GM21619 (cell line): ENCODE data around the gene TBC1D16.
"Not testable (repeated sequence)": the region's sequence is repeated elsewhere in the genome, so short reads cannot be mapped to it uniquely, and the experiment has no call there.

Experiments
- ATAC-seq: cut with Tn5 transposase; IDR thresholded peaks from one replicate; pipeline ENCODE4 v1.9.1; 2021; ENCODE audit not compliant: unreplicated experiment

The TBC1D16 gene

DNA sequence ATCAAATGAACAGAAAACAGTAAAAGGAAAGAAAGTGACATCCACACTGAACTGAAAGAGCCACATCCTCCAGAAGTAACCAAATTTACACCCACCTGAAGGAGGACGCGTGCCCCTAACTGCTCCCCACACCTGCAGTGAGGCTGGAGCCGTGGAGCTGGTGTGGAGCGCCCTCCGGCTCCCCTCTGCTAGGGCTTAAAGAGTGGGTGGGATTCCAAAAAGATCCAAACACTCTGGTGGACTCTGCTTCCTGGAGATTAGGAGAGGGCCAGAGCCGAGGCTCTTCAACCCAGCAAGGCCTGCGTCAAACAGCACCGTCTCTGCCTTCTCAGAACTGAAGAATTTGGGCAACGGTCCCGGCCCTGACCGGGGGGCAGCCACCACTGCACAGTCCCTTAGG lies 16.0 kb upstream of the TBC1D16 start:
- no peak for ATAC-seq

DNA sequence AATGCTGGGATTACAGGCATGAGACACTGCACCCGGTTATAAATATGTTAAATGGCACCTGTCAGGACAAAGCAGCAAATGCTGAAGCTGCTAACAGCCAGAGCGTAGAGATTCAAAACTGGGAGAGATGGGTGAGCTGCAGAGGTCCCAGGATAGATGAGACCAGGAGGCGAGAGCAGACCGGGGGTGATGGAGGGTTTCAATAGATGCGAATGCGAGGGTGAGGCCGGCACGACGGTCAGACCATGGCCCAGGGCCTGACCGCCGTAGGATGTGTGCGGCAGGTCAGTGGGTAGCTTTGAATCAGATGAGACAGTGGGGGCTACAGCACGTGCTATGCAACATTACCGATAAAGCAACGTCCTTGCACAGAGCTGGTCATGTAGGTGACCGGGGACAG lies 15.0 kb upstream of the TBC1D16 start:
- no peak for ATAC-seq

DNA sequence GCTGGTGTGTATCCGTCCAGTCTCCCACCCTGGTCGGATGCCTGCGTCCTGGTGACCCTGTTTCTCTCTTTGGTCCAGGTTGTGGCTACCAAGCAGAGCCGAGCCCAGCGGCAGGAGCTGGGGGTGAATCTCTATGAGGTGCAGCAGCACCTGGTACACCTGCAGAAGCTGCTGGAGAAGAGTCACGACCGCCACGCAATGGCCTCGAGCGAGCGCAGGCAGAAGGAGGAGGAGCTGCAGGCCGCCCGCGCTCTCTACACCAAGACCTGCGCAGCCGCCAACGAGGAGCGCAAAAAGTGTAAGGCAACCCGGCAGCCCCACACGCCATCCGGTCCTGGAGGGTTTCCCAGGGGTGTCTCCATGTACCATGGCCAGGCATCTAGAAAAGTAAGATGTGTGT lies 14.3 kb upstream of the TBC1D16 start:
- ATAC-seq: no peak

DNA sequence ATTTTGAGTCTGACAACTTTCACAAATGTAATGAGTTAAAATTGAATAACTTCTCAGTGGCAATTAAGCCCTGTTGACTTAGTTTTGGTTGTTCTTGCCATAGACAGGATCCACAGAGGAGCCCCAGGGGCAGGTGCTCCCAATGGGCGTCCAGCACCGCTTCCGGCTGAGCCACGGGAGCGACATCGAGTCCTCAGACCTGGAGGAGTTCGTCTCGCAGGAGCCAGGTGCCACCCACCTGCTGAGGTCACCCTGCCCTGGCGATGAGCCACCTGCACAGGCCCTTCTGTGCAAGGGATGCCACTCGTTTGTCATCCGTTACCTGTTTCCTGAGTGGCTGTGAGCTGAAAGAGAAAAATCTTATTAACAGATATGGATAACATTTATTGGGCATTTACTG lies 11.5 kb upstream of the TBC1D16 start:
- ATAC-seq: no peak

DNA sequence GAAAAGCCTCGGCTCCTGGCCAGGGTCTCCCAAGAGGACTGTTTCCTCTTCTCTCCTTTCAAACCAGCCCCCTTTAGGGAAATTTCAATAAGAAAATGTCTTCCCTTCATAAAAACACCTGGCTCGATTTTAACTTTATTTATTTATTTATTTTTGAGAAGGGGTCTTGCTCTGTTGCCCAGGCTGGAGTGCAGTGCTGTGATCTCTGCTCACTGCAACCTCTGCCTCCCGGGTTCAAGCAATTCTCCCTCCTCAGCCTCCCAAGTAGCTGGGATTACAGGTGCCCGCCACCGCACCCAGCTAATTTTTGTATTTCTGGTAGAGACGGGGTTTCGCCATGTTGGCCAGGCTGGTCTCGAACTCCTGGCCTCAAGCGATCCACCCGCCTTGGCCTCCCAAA lies 11.0 kb upstream of the TBC1D16 start:
- ATAC-seq: not testable (repeated sequence)

DNA sequence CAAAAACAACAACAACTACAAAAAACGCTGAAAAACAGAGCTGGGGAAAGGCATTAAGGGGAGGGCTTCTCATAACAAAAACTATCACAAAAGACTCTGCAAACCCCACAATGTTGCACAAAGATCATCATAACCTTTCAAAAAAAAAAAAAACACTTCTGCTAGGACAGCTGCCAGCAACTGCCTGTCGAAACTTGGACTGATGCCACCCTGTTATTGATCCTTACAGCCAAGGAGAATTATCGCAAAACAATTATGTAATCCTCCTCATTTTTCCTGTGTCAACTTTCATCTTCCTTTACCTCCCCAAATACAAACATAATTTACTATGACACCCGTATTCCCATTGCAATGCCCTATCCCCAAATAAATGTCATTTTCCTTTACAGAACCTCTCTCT lies 10.0 kb upstream of the TBC1D16 start:
- no peak for ATAC-seq

DNA sequence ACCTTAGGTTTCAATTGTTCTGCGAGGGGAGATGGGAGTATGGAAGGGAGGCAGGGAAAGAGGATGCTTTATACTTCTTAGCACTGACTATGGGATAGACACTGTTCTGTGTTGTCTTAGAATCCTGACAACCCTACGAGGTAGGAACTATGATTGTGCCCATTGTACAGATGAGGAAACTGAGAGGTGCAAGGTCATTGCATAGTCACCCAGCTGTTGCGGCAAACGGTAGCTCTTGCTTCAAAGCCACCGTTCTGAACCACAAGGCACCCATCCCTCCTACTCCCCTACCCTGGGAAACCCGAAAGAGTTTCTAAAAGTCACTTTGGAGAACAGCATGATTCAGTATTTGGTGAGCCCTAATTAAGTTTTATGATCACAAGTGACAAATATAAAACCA lies 8.3 kb upstream of the TBC1D16 start:
- no peak for ATAC-seq

DNA sequence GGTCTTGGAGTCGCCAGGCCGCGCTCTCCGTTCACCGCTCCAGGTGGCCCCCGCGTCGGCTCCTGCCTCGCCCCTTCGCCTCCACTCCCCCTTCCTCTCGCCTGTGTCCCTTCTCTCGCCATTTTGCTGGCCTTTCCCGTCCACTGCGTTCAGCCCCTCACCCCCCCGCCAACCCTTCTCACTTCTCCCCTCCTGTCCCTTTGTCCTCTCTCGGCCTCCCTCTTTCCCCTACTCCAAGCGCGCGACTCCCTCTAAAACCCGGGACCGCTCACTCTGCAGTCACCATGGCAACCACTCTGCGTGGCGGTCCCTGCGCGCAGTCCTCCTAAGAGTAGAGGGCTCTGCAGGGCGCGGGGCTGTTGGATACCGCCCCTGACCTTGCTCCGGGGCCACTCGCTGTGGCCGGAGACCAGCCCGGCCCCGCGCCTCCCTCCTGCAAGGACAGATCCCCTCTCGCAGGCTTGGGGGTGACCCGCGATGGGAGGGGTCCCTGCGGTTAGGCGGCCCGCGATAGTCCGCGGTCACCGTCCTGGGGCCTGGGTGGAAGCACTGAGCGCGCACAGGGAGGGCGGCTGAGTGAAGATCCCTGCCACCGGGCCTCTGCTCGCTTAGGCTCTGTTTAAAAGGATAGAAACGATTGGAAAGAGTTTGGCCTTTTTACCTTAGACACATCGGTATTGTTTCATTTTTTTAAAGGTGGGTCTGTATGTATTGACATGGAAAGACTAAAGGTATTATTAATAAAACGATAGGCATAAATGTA lies 1.2 kb upstream of the TBC1D16 start:
- no peak for ATAC-seq

DNA sequence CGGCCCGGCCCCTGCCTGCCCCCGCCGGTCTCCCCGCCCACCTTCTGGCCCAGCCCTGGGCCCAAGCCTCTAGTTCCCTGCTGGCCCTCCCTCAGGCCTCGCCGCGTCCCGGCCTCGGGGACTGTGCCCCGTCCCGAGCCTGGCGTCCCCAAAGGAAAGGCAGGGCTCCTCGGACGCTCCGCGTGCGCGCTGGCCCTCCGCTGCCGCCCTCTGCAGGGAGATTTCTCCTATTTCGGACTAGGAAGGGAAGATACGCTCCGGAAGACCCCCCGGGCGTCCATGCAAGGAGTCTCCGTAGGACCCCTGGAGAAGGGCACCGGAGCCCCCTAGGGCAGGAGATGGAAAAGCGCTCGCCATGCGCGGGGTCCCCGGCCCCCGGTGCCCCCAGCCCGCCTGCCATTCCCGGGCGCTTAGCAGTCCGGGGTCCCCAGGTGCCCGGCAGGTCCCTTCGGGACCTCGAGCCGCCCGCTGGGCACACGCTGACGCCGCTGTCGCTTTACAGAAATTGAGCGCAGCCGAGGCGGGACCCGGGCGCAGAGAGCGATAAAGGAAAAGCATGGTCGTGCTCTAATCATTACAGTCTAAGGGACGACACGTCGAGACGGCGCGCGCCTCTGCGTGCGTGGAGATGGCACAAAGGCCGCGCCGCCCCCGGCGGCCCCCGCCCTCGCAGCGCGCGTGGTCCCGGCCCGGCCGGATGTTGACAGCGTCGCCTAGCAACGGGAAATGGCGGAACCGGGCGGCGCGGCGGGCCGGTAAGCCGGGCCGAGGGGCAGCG lies 454 bp upstream of the TBC1D16 start, which contains the start of gene CCDC40:
CCDC40 (plus strand) TSS at position 706 of the 778 bp plus-strand sequence; CDS start at position 727, 21 bp downstream.
- ATAC-seq: no peak

DNA sequence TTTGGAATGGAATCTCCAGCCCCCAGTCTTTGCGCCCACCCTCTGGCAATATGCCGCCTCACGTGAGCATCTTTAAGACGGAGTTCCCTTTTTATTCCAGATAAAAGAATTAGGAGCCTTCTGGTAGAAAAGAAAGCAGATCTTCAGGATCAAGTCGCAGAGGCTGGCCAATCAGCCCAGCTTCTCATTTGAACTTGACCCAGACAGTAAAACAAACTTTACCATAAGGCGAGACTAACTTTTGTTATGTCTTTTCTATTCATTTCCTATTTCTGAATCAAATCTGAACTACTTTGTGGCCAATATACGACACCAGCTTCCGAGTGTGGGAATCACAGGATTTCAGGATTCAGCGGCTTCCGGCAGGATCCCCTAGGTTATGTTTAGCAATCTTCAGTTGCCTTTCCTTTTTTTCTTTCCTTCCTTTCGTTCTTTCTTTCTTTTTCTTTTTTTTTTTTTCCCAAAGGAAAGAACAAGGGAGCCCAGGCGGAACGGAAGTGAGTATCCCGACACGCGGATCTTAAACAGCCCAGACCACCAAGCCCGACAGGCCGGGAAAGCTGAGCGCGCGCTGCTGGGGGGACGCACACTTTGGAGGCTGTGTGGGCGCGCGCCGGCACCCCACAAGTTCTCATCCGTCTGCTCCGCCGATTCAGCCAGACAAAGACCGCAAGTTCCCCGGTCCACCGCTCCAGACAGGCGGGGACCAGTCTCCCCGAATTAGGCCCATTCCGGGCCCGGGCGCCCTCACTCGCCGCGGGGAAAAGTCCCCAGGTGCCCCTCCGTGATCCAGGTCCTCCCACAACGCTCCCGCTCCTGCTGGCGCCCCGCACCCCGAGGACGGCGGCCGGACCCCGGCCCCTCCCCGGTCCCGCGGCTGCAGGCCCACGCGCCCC lies 633 bp downstream of the TBC1D16 start:
- no peak for ATAC-seq

DNA sequence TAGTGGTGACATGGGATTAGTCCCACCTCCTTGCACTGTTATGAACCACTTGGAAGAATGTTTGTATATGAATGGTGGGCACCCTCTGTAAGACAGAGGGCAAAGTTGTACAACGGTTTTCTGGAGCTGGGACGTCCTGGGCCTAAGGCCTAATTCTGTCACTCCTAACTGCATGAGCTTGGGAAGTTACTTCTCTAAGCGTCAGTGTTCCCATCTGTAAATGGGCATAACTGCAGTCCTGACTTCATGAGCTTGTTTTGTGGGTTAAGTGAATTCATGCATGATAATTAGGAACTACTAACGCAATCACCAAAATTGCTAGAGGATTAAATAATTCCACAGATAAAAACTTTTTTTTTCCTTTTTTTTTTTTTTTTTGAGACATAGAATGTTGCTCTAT lies 1.8 kb downstream of the TBC1D16 start:
- no peak for ATAC-seq

DNA sequence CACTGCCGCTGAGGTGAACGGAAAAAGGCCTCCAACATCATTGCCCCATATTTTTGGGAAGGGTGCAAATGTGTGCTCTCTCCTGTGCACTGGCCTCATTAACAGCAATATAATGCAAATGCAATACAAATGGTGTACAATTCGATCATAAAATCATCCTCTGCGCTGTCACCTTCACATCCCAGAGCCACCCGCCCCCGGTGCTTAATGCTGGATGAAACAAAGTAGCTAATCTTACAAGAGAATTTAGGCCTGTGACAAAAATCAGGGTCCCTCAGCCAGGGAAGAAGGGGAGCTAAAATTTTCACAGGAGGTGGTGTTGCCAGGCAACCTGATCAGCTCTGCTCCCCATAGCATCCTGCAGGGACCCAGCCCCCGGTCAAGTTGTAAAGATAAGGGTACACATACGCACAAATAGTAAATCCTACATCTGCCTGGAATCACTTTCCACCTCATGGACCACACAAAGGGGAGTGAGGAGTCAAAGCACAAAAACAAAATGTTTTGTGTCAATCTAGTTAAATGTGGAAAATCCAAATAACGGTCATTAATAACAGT lies 3.0 kb downstream of the TBC1D16 start:
- ATAC-seq: no peak

DNA sequence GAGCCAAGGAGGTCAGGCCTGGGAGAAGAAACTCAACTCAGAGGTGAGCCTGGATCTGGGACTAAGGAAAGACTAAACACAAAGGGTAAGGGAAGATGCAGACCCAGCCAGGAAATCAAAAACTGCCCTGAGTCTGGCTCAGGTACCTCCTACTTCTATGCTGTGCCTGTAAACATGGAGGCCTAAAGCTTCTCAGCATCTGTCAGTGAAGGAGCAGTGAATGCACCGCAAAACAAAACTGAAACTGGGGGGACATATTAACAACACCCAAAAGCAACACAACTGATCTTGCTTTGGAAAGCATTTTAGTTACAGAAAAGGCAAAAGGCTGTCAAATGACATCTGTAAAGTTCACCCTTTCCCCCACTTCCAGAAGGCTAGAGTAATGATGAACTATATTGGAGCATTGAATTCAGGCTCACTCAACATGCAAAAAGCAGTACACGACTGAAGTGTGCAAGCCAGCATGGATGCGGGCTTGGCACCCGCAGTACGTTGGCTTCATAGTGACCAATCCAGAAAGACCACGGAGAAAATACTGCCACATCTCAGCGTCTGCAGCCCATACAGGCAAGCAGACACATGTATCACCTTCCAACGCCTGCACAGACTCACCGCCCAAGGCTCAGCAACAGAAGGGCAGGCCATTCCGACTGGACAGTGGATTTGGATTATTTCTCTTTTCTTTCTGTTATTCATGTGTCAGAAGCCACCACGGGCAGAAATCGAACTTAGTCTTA lies 3.8 kb downstream of the TBC1D16 start:
- no peak for ATAC-seq

DNA sequence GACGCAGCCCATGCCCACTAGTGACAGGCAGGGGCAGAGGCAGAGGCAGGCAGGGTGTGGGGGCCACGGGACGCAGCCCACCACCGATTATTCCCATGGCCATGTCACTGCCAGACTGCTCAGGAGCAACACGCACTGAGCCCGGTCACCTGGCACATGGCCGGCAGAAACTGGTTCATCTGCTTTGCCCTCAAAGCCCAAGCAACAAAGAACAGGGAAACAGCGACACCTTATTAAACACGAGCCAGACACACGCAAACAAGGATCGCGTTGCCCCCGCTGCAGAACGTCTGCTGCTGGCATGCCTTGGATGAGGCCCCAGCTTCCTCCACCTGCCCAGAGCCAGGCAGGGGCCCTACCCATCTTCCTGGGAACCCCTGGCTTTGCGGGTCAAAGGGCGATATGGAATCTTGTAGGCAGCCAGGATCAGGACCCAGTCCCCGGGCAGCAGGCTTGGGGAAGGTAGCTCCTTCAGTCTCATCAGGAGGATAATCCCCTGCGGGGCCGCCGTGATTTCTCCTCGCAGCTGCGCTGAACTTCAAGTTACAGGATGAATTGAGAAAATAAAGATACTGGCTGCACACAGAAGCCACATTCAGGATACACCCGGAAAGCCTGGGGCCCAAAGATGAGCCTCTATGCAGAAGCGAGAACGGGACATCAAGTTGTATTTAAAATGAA lies 4.8 kb downstream of the TBC1D16 start:
- no peak for ATAC-seq

DNA sequence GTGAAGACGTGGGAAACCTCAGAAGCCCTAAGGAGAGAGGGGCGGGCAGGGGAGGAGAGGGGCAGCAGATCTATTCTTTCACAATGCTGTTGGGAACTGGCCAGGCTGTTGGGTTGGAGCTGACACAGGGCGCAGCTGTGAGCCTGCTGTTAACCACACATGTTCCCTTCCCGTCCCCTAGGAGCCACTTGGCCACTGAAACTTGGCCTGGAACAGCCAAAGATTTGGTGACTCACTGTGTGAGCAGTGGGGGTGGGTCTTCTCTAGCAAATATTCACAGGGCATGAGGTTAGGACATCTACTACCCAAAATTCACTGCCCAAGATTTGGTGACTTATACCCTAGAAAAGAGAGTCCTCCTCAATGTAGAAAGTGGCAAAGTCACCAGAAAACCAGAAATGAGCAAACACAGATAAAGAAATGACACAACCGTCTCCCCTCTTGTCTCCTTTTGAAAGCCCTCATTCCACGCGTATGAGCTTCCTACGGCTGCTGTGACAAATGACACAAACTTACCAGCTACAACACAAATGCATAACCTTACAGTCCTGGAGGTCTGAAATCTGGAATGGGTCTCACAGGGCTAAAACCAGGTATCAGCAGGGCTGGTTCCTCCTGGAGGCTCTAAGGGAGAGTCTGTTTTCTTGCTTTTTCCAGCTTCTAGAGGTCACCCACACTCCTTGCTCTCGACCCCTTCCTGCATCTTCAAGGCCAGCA lies 6.3 kb downstream of the TBC1D16 start:
- no peak for ATAC-seq

DNA sequence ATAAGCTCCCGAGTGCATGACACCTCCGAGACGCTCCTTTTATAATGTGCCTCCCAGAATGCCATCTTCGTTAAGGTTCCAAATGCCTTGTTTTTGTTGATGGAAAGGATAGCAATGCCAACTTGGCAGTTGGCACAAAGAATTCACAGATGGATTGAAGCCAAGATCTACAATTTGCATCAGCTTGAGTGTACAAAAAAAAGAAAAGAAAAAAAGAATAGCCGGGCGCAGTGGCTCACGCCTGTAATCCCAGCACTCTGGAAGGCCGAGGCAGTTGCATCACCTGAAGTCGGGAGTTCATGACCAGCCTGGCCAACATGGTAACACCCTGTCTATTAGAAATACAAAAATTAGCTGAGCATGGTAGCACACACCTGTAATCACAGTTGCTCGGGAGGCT lies 7.6 kb downstream of the TBC1D16 start:
- ATAC-seq: no peak

DNA sequence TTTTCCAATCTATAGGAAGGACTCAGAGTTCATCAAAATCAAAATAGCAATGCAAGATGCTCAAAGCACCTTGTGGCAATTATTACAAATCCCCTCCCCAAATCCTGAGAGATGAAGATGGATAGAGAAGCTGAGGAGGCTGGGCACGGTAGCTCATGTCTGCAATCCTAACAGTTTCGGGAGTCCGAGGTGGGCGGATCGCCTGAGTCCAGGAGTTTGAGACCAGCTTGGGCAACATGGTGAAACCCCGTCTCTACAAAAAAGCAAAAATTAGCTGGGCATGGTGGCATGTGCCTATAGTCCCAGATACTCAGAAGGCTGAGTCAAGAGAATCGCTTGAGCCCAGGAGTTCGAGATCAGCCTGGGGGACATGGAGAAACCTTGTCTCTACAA lies 8.6 kb downstream of the TBC1D16 start:
- ATAC-seq: no peak

DNA sequence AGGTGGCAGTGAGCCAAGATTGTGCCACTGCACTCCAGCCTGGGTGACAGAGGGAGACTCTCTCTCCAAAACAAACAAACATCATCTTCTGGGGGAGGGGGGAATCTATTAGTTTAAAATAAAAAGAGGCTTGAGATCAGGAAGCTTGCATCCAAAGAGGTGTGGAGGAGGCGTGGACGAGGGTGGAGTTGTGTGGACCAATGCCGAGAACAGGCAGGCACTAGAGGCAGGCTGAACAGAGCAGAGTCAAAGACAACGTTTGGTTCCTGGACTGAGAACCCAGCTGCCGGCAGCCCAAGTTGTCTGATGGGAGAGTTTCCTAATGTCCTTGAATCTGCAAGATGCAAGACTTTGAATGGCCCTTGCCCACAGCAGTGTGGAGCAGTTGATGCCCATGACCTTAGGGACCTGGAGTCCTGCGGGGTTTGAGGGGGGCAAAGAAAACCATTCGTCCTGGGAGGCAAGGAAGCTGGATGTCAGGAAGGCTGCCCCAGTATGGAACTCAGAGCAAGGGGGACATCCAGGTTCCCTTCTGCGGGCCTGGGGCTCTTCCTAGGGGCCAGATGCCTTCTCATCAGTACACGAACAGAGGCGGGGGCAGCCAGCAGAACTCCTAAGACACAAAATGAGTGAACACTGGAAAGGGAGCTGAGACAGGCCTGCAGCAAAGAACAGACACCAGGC lies 9.2 kb downstream of the TBC1D16 start:
- ATAC-seq: no peak

DNA sequence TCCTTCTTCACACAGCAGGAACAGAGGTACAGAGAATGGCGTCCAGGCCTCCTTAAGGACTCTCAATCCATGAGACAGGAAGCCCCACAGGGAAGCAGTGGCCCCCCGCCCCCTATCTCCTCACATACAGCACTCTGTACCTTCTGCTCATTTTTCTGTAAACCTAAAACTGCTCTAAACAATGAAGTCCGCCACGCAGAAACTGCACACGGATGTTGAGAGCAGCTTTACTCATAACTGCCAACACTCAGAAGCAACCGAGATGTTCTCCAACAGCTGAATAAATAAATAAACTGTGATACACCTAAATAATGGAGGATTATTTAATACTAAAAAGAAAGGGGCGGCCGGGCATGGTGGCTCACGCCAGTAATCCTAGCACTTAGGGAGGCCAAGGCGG lies 9.9 kb downstream of the TBC1D16 start:
- ATAC-seq: no peak
